GM19351 (cell line): ENCODE measurements around the gene FBXO47.
"Not testable (repeated sequence)": the region's sequence is repeated elsewhere in the genome, so short reads cannot be mapped to it uniquely, and the experiment has no call there.

Experiments used
- ATAC-seq: cut with Tn5 transposase; IDR thresholded peaks from one replicate; pipeline ENCODE4 v1.9.1; 2021; ENCODE audit warnings: mild to moderate bottlenecking, moderate library complexity; ENCODE audit not compliant: unreplicated experiment

The FBXO47 gene

GRCh38 chr17:38922538-38923297 is 44.5 kb downstream of the FBXO47 start:
- no peak for ATAC-seq

DNA sequence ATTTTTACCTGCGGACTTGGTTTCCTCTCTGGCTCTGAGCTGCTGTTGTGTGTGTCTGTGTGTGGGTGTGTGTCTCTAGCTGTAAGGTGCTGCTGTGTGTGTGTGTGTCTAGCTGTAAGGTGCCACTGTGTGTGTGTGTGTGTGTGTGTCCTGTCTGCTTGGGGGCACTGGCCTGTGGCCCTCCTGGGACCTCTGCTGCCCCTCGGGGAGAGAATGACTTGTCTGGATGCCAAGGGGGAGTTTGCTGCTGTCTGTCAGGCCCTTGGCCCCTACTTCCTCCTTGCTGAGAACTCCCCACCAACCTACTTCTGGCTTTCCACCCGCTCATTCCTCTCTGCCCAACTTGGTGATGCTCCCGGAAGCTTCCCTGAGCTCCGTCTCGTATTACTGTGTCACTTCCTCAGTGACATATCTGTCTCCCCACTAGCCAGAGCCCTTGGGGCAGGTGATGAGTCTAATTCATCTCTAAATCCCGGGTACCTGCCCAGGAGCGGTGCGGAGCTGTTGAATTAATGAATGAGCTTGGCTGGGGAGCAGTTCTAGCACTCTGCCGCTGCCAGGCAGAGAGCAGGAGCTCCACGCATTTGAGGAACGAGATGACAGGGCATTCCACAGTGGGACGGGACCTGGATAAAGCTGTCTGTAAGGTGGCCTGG is 45.3 kb downstream of the FBXO47 start:
- no peak for ATAC-seq

GRCh38 chr17:38920374-38921291 is 46.6 kb downstream of the FBXO47 start:
- ATAC-seq: no peak

GRCh38 chr17:38919316-38920078 is 47.7 kb downstream of the FBXO47 start:
- ATAC-seq: no peak

DNA sequence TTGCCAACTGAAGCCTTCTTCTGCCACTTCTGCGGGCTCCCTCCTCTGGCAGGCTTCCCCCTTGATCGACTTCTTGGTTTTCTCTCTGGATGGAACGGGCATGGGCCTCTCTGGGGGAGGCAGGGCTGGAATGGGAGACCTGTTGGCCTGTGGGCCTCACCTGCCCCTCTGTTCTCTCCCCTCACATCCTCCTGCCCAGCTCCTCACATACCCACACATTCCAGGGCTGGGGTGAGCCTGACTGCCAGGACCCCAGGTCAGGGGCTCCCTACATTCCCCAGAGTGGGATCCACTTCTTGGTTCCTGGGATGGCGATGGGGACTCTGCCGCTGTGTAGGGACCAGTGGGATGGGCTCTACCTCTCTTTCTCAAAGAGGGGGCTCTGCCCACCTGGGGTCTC is 48.3 kb downstream of the FBXO47 start:
- ATAC-seq: no peak

- ATAC-seq: no peak
Measured at GRCh38 chr17:38918129-38918913, 48.9 kb downstream of the FBXO47 start.

GRCh38 chr17:38917259-38917658 is 49.9 kb downstream of the FBXO47 start:
- no peak for ATAC-seq

GRCh38 chr17:38916771-38917170 is 50.4 kb downstream of the FBXO47 start:
- ATAC-seq: no peak

GRCh38 chr17:38915639-38915995 is 51.6 kb downstream of the FBXO47 start:
- ATAC-seq: no peak

DNA sequence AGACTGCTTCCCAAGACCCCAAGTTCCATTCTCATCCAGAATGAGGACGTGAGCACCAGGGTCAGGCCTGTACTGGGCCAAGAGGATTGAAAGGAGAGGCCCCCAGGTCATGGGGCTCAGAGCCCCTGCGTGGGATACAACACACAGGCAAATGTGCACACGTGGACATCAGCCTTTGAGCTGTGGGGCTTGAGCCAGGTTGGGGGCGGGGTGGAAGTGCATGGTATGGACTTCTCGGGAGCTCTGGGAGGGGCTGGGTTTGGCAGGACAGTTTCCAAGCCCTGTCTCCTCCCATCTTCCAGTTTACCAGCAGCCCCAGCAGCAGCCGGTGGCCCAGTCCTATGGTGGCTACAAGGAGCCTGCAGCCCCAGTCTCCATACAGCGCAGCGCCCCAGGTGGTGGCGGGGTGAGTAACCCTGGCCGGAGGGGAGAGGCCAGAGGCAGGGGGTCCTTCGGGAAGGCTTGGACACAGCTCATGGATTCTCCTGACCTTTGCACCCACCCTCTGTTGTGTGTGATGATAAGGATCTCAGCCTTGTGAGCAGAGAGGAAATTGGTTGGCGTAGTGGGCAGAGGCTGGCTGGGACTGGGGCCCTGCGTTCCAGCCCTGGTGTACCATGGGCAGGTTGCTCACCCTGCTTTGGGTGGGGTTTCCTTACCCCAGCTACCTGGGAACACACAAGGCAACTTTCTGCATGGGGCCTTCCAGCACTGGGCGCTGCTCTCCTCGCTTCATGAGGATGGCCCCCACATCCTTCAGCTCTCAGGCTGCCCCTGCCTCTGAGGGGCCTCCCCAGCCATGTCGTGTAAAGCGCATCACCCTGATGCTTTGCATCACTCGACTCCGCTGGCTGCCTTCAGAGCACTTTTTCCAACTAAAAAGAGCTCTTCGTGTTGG is 52.2 kb downstream of the FBXO47 start:
- ATAC-seq: no peak

DNA sequence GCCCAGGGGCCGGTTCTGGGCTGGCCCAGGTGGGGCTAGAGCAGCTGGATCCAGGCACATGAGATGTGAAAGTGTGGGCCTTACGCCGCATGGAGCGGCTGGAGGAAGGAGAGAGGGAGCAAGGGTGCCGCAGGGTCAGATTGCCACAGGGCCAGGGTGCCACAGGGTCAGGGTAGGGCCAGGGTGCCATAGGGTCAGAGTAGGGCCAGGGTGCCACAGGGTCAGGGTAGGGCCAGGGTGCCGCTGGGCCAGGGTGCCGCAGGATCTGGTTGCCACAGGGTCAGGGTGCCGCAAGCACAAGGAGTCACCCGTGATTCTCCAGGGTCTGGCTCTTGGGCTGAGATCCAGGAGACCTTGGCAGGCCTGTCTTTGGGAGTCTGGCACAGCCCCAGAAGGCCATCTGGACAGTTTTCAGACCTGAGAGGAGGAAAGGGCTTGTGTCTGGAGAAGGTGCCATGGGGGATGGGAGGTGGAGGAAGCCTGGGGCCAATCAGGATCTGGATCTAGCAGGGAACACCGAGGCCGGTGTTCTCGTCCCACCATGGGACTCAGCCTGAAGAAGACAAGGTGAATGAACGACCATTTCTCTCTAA is 54.9 kb downstream of the FBXO47 start:
- ATAC-seq: no peak

DNA sequence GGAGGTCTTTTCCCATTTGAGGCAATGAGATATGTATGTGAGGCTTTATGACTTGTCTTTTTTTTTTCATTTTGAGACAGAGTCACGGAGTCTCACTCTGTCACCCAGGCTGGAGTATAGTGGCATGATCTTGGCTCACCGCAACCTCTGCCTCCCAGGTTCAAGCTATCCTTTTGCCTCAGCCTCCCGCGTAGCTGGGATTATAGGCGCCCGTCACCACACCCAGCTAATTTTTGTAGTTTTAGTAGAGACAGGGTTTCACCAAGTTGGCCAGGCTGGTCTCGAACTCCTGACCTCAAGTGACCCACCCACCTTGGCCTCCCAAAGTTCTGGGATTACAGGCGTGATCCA is 55.5 kb downstream of the FBXO47 start:
- ATAC-seq: not testable (repeated sequence)

- ATAC-seq: no peak
Measured at GRCh38 chr17:38911081-38911730, 56.0 kb downstream of the FBXO47 start.

DNA sequence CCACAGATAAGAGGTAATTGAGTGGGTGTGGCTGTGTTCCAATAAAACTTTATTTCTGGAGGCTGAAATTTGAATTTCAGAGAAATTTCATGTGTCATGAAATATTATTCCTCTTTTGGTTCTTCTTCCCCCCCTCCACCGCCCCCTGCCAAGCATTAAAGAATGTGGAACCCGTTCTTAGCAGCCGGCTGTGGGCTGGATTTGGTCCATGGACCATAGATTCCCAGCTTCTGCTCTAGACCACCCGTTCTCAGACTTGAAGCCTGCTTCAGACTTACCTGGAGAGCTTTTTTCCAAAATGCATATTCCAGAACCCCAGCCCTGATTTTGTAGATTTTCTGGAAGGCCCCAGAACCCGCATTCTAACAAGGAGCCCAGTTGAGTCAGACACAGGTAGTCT is 56.9 kb downstream of the FBXO47 start:
- no peak for ATAC-seq

DNA sequence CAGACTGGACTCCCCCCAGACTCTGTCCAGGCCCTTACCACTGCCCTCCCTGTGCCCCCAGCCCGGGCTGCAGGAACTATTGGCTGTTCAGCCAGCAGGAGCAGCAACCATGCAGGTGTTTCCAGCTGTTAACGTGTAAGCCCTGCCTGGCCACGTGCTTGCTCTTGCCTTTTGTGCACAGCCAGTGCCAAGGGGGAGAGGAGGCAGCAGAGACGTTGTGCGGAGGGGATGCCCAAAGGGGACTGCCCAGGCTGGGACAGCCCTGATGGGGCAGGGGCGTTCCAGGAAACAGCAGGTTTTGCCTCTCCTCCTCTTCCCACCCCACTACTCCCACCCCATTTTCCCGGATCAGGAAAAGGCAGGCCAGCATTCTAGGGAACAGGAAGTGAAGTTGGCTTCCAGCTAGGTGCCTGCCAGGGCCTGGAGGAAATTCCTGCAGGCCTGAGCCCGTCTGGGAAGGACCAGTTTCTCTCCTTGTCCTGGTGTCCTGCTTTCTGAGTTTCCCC is 58.5 kb downstream of the FBXO47 start:
- no peak for ATAC-seq

GRCh38 chr17:38907930-38908675 is 59.1 kb downstream of the FBXO47 start:
- ATAC-seq: no peak

DNA sequence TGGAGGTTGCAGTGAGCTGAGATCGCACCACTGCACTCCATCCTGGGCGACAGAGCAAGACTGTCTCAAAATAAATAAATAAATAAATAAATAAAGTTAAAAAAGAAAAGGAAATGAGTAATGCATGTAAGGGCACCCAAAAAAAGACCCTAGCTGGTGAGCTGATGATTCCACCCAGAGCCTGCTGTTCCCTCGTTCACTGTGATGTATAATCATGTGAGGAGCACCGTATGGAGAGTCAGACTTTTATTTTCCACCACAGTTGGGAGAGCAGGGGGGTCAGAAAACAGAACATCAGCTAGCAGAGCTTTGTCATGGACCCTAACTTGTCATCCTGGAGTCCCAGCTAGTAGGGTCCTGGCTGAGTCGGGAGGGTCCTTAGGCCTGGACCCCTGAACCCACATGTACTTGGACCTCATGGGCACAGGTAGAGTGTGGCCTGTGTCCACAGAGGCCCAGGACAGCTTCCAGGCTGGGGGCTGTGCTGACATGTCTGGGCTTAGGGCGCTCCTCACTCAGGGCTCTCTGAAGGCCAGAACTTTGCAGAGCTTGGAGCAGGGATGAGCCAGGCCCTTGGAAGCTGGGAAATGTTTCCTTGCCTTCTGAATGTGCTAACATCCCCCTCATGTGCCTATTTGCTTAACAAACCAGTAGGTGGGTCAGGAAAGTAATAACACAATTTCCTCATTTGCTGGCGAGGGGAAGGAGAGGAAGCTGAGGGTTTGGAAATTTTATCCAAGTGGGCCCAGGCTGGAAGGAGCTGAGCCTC is 60.6 kb downstream of the FBXO47 start:
- ATAC-seq: no peak
